HCT116 (cell line): ENCODE data around the gene TENM4. TPM values are rescaled to one million over a fixed set of nuclear protein-coding genes. Genes with fewer than 3 reads are reported as not detected.

ENCODE experiments used
- ATAC-seq: fragments of 200-7000 bp; cut with Tn5 transposase; 2 replicates; pipeline ENCODE4 v1.9.1; 2020; ENCODE audit warnings: mild to moderate bottlenecking, moderate library complexity
- BruUV-seq: library from RNA; stranded (reverse); fragments of 400-500 nt; replicated peaks from 2 replicates; lab custom pipeline; 2021; lab: Mats Ljungman, UMichigan
- CTCF ChIA-PET: fragments of 300-600 bp; sonication (Branson Sonifier 250); formaldehyde crosslinking; loops from one replicate; lab custom pipeline; 2021; ENCODE audit warnings: antibody characterized with exemption; lab: Charles Lee
- POLR2A ChIA-PET: fragments of 300-600, 350-600 bp; sonication (Branson Sonifier 250); formaldehyde crosslinking; loops from one replicate; lab custom pipeline; 2021; ENCODE audit warnings: antibody characterized with exemption; lab: Charles Lee
- RAD21 ChIA-PET, 2 experiments: fragments of 300-600 bp; sonication (Branson Sonifier 250); formaldehyde crosslinking; loops; one replicate each; lab custom pipeline; 2023; ENCODE audit warnings: low total read pairs in 2 of 2; ENCODE audit not compliant: uncharacterized antibody in 2 of 2, unreplicated experiment in 2 of 2, low non-redundant PET in 1 of 2; lab: Charles Lee
- DNase-seq: peaks from one replicate; pipeline ENCODE4 v3.0.0-alpha.2; 2010; ENCODE audit warnings: low read depth, low spot score
- H2AFZ ChIP-seq: fragments of 200-600 bp; shearing (Covaris generic), sonication (generic); 2 replicates; pipeline ENCODE4 v1.6.1; 2017; ENCODE audit warnings: low read depth, mixed run types, mixed read lengths, antibody characterized with exemption, low read length; ENCODE audit not compliant: poor library complexity, severe bottlenecking
- H3K27ac ChIP-seq: 2 replicates; pipeline ENCODE4 v1.5.1; 2012; ENCODE audit warnings: low read depth, low read length
- H3K27me3 ChIP-seq: fragments of 200-600 bp; sonication (generic); 2 replicates; pipeline ENCODE4 v1.6.1; 2016; ENCODE audit warnings: mixed run types, low read length, mixed read lengths; ENCODE audit not compliant: insufficient read depth
- H3K36me3 ChIP-seq, 2 experiments: fragments of 200-500 bp in 1 of 2; fragments of 200-600 bp in 1 of 2; sonication (Bioruptor generic) in 1 of 2; sonication (generic) in 1 of 2; 2 replicates each; pipeline versions ENCODE4 v1.5.1 to v1.6.1; 2014 to 2016; ENCODE audit warnings: low read length in 2 of 2, inconsistent platforms in 1 of 2, mixed read lengths in 1 of 2, mixed run types in 1 of 2; ENCODE audit not compliant: insufficient read depth in 2 of 2, control insufficient read depth in 1 of 2
- H3K4me1 ChIP-seq, 2 experiments: fragments of 200-600 bp in 1 of 2; sonication (generic) in 1 of 2; 2 replicates each; pipeline versions ENCODE4 v1.5.1 to v1.6.1; 2012 to 2017; ENCODE audit warnings: low read length in 2 of 2, inconsistent platforms in 1 of 2, mild to moderate bottlenecking in 1 of 2, mixed read lengths in 1 of 2, mixed run types in 1 of 2, moderate library complexity in 1 of 2; ENCODE audit not compliant: insufficient read depth in 2 of 2, control insufficient read depth in 1 of 2
- H3K4me2 ChIP-seq: fragments of 200-600 bp; sonication (generic); 2 replicates; pipeline ENCODE4 v1.6.1; 2017; ENCODE audit warnings: mixed run types, low read length, mixed read lengths
- H3K4me3 ChIP-seq, 2 experiments: fragments of 200-600 bp in 1 of 2; sonication (generic) in 1 of 2; replicated peaks in 1 of 2; 2 replicates each; pipeline ENCODE4 v1.5.1; 2011 to 2016; ENCODE audit warnings: low read length in 2 of 2, control low read depth in 1 of 2, low read depth in 1 of 2, mild to moderate bottlenecking in 1 of 2, mixed read lengths in 1 of 2, mixed run types in 1 of 2
- H3K79me2 ChIP-seq: fragments of 200-600 bp; sonication (generic); 2 replicates; pipeline ENCODE4 v1.6.1; 2017; ENCODE audit warnings: mild to moderate bottlenecking, mixed run types, low read length, moderate library complexity, mixed read lengths; ENCODE audit not compliant: insufficient read depth
- H3K9ac ChIP-seq: fragments of 200-600 bp; sonication (generic); 2 replicates; pipeline ENCODE4 v1.6.1; 2016; ENCODE audit warnings: low read length, mixed read lengths
- H3K9me2 ChIP-seq: fragments of 200-600 bp; sonication (generic), shearing (Covaris generic); 2 replicates; pipeline ENCODE4 v1.6.1; 2017; ENCODE audit warnings: mixed run types, mild to moderate bottlenecking, moderate library complexity; ENCODE audit not compliant: insufficient read depth
- H3K9me3 ChIP-seq, 2 experiments: fragments of 200-500 bp in 1 of 2; fragments of 200-600 bp in 1 of 2; sonication (Bioruptor generic) in 1 of 2; sonication (generic) in 1 of 2; 2 replicates each; pipeline ENCODE4 v1.6.1; 2014 to 2017; ENCODE audit warnings: low read length in 2 of 2, mixed read lengths in 2 of 2, inconsistent platforms in 1 of 2, low read depth in 1 of 2, mild to moderate bottlenecking in 1 of 2, mixed run types in 1 of 2, moderate library complexity in 1 of 2; ENCODE audit not compliant: control insufficient read depth in 1 of 2, insufficient read depth in 1 of 2
- H4K20me1 ChIP-seq: fragments of 200-600 bp; sonication (generic), shearing (Covaris generic); 2 replicates; pipeline ENCODE4 v1.6.1; 2017; ENCODE audit warnings: mixed run types, mild to moderate bottlenecking, moderate library complexity; ENCODE audit not compliant: insufficient read depth
- CBX3 ChIP-seq: IDR thresholded peaks from 2 replicates; pipeline ENCODE4 v1.6.1; 2012; ENCODE audit warnings: low read depth
- CEBPB ChIP-seq: IDR thresholded peaks from 2 replicates; pipeline ENCODE4 v1.6.1; 2012; ENCODE audit warnings: low read depth
- EGR1 ChIP-seq: IDR thresholded peaks from 2 replicates; pipeline ENCODE4 v1.6.1; 2012; ENCODE audit warnings: low read depth
- ELF1 ChIP-seq: IDR thresholded peaks from 2 replicates; pipeline ENCODE4 v1.6.1; 2012; ENCODE audit warnings: low read depth, borderline replicate concordance
- JUND ChIP-seq: IDR thresholded peaks from 2 replicates; pipeline ENCODE4 v1.6.1; 2012
- POLR2AphosphoS5 ChIP-seq: IDR thresholded peaks from 2 replicates; pipeline ENCODE4 v1.6.1; 2011; ENCODE audit warnings: mild to moderate bottlenecking, low read depth, low read length, moderate library complexity
- RAD21 ChIP-seq: IDR thresholded peaks from 2 replicates; pipeline ENCODE4 v1.6.1; 2012; ENCODE audit warnings: low read depth, mild to moderate bottlenecking
- SIN3A ChIP-seq: IDR thresholded peaks from 2 replicates; pipeline ENCODE4 v1.6.1; 2012; ENCODE audit warnings: low read depth
- SP1 ChIP-seq: IDR thresholded peaks from 2 replicates; pipeline ENCODE4 v1.6.1; 2012; ENCODE audit warnings: low read depth
- SRF ChIP-seq: IDR thresholded peaks from 2 replicates; pipeline ENCODE4 v1.6.1; 2012; ENCODE audit warnings: low read depth
- TCF7L2 ChIP-seq: IDR thresholded peaks from 2 replicates; pipeline ENCODE4 v1.7.0; 2011; ENCODE audit warnings: borderline replicate concordance, inconsistent platforms; ENCODE audit not compliant: insufficient read depth, insufficient read length; ENCODE audit errors: extremely low read depth
- ZNF274 ChIP-seq: fragments of 200-500 bp; sonication (Bioruptor generic); IDR thresholded peaks from 2 replicates; pipeline ENCODE4 v1.6.1; 2014; ENCODE audit warnings: mild to moderate bottlenecking, low read depth, low read length, inconsistent platforms
- intact Hi-C: fragments of 100-400 bp; cut with micrococcal nuclease; formaldehyde crosslinking; loops from 2 replicates; pipeline ENCODE4 v1.10.0; 2022
- total RNA-seq: library from RNA; stranded (reverse); gene quantifications from one replicate; pipeline ENCODE4 v1.2.1, GENCODE V29; 2021; ENCODE audit not compliant: unreplicated experiment
- TF ChIP-seq, protein P1 (sequence below): IDR thresholded peaks from 2 replicates; pipeline ENCODE4 v1.6.1; 2012; ENCODE audit warnings: low read depth
- TF ChIP-seq, protein P2 (sequence below): IDR thresholded peaks from 2 replicates; pipeline ENCODE4 v1.6.1; 2012
- TF ChIP-seq, protein P3 (sequence below): IDR thresholded peaks from 2 replicates; pipeline ENCODE4 v1.6.1; 2011; ENCODE audit warnings: mild to moderate bottlenecking, low read length, moderate library complexity; ENCODE audit not compliant: insufficient replicate concordance; ENCODE audit errors: extremely low read depth
- TF ChIP-seq, protein P4 (sequence below): IDR thresholded peaks from 2 replicates; pipeline ENCODE4 v1.6.1; 2012
- TF ChIP-seq, protein P5 (sequence below), 3 experiments: fragments of 200-600 bp in 1 of 3; sonication (generic) in 1 of 3; IDR thresholded peaks in 2 of 3; conservative IDR thresholded peaks in 1 of 3; 2 replicates each; pipeline ENCODE4 v1.5.1; 2012 to 2017; ENCODE audit warnings: low read depth in 2 of 3, low read length in 2 of 3, antibody characterized with exemption in 1 of 3, borderline replicate concordance in 1 of 3, control low read depth in 1 of 3, mild to moderate bottlenecking in 1 of 3, mixed read lengths in 1 of 3, mixed run types in 1 of 3, moderate library complexity in 1 of 3; ENCODE audit not compliant: insufficient read depth in 1 of 3

The TENM4 gene
- total RNA-seq, 1 experiment from 2014 or later: 0.05 TPM

DNA sequence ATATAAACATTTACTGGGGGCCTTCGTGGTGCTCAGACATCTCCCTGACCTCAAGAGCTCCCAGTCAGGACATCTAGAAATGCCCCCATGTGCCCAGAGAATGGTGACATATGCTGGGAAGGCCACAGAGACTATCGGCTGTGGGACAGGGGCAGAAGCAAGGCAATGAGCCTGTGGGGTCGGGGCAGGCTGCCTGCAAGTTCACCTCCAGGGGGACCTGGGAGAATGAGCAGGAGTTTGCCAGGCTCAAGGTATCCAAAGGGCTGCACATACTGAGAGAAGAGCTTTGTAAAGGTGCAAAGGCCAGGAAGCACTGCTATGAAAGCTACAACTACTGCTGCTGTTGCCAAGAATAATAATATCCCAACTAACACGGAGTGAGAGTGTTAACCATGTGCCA, 233.9 kb downstream of the TENM4 start:
- ChIA-PET POLR2A (no interaction called here), RAD21 (no interaction called here), CTCF (no interaction called here)
- H3K27ac ChIP-seq: no peak overlapping the region
- no peak for ATAC-seq
- no peaks in the 10 kb centered on the region for H3K9me3 ChIP-seq
- no peak overlapping the region for H3K9ac ChIP-seq
- H3K79me2 ChIP-seq: no peaks in the 10 kb centered on the region
- no peaks in the 10 kb centered on the region for H4K20me1 ChIP-seq
- no peak overlapping the region for H2AFZ ChIP-seq
- BruUV-seq: no TSS peak
- no peak overlapping the region for H3K4me2 ChIP-seq
- H3K9me2 ChIP-seq: no peaks in the 10 kb centered on the region
- TF ChIP-seq ELF1 (no peak), ZNF274 (no peak), TCF7L2 (no peak), JUND (no peak), CEBPB (no peak), SP1 (no peak), POLR2AphosphoS5 (no peak), SRF (no peak), RAD21 (no peak), SIN3A (no peak), CBX3 (no peak), EGR1 (no peak)
- TF ChIP-seq, protein P1, sequence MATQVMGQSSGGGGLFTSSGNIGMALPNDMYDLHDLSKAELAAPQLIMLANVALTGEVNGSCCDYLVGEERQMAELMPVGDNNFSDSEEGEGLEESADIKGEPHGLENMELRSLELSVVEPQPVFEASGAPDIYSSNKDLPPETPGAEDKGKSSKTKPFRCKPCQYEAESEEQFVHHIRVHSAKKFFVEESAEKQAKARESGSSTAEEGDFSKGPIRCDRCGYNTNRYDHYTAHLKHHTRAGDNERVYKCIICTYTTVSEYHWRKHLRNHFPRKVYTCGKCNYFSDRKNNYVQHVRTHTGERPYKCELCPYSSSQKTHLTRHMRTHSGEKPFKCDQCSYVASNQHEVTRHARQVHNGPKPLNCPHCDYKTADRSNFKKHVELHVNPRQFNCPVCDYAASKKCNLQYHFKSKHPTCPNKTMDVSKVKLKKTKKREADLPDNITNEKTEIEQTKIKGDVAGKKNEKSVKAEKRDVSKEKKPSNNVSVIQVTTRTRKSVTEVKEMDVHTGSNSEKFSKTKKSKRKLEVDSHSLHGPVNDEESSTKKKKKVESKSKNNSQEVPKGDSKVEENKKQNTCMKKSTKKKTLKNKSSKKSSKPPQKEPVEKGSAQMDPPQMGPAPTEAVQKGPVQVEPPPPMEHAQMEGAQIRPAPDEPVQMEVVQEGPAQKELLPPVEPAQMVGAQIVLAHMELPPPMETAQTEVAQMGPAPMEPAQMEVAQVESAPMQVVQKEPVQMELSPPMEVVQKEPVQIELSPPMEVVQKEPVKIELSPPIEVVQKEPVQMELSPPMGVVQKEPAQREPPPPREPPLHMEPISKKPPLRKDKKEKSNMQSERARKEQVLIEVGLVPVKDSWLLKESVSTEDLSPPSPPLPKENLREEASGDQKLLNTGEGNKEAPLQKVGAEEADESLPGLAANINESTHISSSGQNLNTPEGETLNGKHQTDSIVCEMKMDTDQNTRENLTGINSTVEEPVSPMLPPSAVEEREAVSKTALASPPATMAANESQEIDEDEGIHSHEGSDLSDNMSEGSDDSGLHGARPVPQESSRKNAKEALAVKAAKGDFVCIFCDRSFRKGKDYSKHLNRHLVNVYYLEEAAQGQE: no peak
- TF ChIP-seq, protein P2, sequence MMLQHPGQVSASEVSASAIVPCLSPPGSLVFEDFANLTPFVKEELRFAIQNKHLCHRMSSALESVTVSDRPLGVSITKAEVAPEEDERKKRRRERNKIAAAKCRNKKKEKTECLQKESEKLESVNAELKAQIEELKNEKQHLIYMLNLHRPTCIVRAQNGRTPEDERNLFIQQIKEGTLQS: no peak
- TF ChIP-seq, protein P3, sequence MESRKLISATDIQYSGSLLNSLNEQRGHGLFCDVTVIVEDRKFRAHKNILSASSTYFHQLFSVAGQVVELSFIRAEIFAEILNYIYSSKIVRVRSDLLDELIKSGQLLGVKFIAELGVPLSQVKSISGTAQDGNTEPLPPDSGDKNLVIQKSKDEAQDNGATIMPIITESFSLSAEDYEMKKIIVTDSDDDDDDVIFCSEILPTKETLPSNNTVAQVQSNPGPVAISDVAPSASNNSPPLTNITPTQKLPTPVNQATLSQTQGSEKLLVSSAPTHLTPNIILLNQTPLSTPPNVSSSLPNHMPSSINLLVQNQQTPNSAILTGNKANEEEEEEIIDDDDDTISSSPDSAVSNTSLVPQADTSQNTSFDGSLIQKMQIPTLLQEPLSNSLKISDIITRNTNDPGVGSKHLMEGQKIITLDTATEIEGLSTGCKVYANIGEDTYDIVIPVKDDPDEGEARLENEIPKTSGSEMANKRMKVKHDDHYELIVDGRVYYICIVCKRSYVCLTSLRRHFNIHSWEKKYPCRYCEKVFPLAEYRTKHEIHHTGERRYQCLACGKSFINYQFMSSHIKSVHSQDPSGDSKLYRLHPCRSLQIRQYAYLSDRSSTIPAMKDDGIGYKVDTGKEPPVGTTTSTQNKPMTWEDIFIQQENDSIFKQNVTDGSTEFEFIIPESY: no peak
- TF ChIP-seq, protein P4, sequence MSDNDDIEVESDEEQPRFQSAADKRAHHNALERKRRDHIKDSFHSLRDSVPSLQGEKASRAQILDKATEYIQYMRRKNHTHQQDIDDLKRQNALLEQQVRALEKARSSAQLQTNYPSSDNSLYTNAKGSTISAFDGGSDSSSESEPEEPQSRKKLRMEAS: no peak
- TF ChIP-seq, protein P5, sequence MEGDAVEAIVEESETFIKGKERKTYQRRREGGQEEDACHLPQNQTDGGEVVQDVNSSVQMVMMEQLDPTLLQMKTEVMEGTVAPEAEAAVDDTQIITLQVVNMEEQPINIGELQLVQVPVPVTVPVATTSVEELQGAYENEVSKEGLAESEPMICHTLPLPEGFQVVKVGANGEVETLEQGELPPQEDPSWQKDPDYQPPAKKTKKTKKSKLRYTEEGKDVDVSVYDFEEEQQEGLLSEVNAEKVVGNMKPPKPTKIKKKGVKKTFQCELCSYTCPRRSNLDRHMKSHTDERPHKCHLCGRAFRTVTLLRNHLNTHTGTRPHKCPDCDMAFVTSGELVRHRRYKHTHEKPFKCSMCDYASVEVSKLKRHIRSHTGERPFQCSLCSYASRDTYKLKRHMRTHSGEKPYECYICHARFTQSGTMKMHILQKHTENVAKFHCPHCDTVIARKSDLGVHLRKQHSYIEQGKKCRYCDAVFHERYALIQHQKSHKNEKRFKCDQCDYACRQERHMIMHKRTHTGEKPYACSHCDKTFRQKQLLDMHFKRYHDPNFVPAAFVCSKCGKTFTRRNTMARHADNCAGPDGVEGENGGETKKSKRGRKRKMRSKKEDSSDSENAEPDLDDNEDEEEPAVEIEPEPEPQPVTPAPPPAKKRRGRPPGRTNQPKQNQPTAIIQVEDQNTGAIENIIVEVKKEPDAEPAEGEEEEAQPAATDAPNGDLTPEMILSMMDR (IDR thresholded peaks at IDR 0.05 in 2 of 3, conservative IDR thresholded peaks at IDR 0.05 in 1 of 3; ENCODE audit: borderline replicate concordance in 1 of 3, insufficient read depth in 1 of 3, low read depth in 2 of 3, low read length in 2 of 3): no peak
- TF ChIP-seq, all 23 proteins: peak for 0
- Histone ChIP-seq H3K27me3 (peaks cover 32% of the 10 kb centered on the region), H3K36me3 (no peaks in the 10 kb centered on the region), H3K4me1 (no peaks in the 10 kb centered on the region), H3K4me3 (no peak overlapping the region)
- intact Hi-C loops: no loop called here
- no peak for DNase-seq
